Ishikawa (cell line): Measurements from ENCODE around the gene DOP1B.

Source experiments
- FOXM1 ChIP-seq: IDR thresholded peaks from 2 replicates; pipeline ENCODE4 v1.6.1; 2012; ENCODE audit warnings: low read depth, borderline replicate concordance
- MAX ChIP-seq: IDR thresholded peaks from 2 replicates; pipeline ENCODE4 v1.6.1; 2012
- NFIC ChIP-seq: IDR thresholded peaks from 2 replicates; pipeline ENCODE4 v1.6.1; 2012

- TF ChIP-seq NFIC (no peak), FOXM1 (no peak), MAX (no peak)
Observed at GRCh38 chr21:36156339-36156814, 247 bp upstream of the DOP1B start.
